ENCODE results near the gene HMCES.

DNA sequence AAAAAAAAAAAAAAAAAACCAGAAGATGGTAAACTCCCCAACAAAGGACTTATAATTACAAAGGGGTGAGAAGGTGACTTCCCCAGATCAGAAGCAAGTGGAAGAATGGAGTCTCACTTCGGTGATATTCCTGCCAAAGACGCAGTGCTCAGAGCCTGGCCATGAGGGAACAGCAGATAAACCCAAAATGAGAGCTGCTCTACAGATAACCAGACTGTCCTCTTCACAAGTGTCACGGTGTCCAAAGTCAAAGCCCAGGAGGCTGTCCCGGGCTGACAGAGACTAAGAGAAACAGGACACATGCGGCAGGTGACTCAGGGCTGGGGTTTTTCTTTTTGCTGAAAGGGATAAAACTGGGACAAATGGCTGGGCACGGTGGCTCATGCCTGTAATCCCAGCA, 48.8 kb downstream of the HMCES start:
- TF ChIP-seq, protein P1, sequence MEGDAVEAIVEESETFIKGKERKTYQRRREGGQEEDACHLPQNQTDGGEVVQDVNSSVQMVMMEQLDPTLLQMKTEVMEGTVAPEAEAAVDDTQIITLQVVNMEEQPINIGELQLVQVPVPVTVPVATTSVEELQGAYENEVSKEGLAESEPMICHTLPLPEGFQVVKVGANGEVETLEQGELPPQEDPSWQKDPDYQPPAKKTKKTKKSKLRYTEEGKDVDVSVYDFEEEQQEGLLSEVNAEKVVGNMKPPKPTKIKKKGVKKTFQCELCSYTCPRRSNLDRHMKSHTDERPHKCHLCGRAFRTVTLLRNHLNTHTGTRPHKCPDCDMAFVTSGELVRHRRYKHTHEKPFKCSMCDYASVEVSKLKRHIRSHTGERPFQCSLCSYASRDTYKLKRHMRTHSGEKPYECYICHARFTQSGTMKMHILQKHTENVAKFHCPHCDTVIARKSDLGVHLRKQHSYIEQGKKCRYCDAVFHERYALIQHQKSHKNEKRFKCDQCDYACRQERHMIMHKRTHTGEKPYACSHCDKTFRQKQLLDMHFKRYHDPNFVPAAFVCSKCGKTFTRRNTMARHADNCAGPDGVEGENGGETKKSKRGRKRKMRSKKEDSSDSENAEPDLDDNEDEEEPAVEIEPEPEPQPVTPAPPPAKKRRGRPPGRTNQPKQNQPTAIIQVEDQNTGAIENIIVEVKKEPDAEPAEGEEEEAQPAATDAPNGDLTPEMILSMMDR (IDR thresholded peaks at IDR 0.05) = no peak
- TF ChIP-seq EP300 (IDR thresholded peaks at IDR 0.05) = no peak
- no peak for TF ChIP-seq POLR2A (IDR thresholded peaks at IDR 0.05)
- no peak for TF ChIP-seq POLR2AphosphoS5 (IDR thresholded peaks at IDR 0.05)

All from gastroesophageal sphincter (tissue), 3 donors.